GM18858 (cell line): Measurements from ENCODE around the gene TMPRSS13.
"Not testable (repeated sequence)": the region's sequence is repeated elsewhere in the genome, so short reads cannot be mapped to it uniquely, and the experiment has no call there.

ENCODE experiments used
- ATAC-seq: cut with Tn5 transposase; IDR thresholded peaks from one replicate; pipeline ENCODE4 v1.9.1; 2021; ENCODE audit not compliant: unreplicated experiment

Gene TMPRSS13

GRCh38 chr11:117950993-117951961 is 22.1 kb upstream of the TMPRSS13 start:
- no peak for ATAC-seq

GRCh38 chr11:117950301-117950700 is 21.1 kb upstream of the TMPRSS13 start:
- ATAC-seq = no peak

GRCh38 chr11:117949062-117949461 is 19.9 kb upstream of the TMPRSS13 start:
- ATAC-seq = no peak

GRCh38 chr11:117948466-117948865 is 19.3 kb upstream of the TMPRSS13 start:
- ATAC-seq = not testable (repeated sequence)

- ATAC-seq = not testable (repeated sequence)
Measured at GRCh38 chr11:117947751-117948150, 18.5 kb upstream of the TMPRSS13 start.

- ATAC-seq = no peak
Measured at GRCh38 chr11:117946842-117947526, 17.8 kb upstream of the TMPRSS13 start.

GRCh38 chr11:117946156-117946841 is 17.1 kb upstream of the TMPRSS13 start:
- no peak for ATAC-seq

GRCh38 chr11:117945047-117945810 is 16.0 kb upstream of the TMPRSS13 start:
- ATAC-seq = no peak

- ATAC-seq = no peak
Measured at GRCh38 chr11:117944554-117944953, 15.4 kb upstream of the TMPRSS13 start.

- no peak for ATAC-seq
Measured at GRCh38 chr11:117941976-117942654, 12.9 kb upstream of the TMPRSS13 start.

GRCh38 chr11:117941163-117941707 is 12.0 kb upstream of the TMPRSS13 start:
- ATAC-seq = no peak

- ATAC-seq = no peak
Measured at GRCh38 chr11:117940736-117941135, 11.5 kb upstream of the TMPRSS13 start.

GRCh38 chr11:117936973-117937372 is 7.8 kb upstream of the TMPRSS13 start:
- ATAC-seq = no peak

GRCh38 chr11:117934526-117935307 is 5.5 kb upstream of the TMPRSS13 start:
- no peak for ATAC-seq

GRCh38 chr11:117933930-117934329 is 4.7 kb upstream of the TMPRSS13 start:
- no peak for ATAC-seq

- no peak for ATAC-seq
Measured at GRCh38 chr11:117933475-117933874, 4.3 kb upstream of the TMPRSS13 start.

- ATAC-seq = no peak
Measured at GRCh38 chr11:117932947-117933346, 3.7 kb upstream of the TMPRSS13 start.

- no peak for ATAC-seq
Measured at GRCh38 chr11:117932426-117932825, 3.2 kb upstream of the TMPRSS13 start.

GRCh38 chr11:117931971-117932370 is 2.8 kb upstream of the TMPRSS13 start:
- no peak for ATAC-seq
